ENCODE results near the gene LCORL. TPM values are rescaled to one million over a fixed set of nuclear protein-coding genes. Genes with fewer than 3 reads are reported as not detected.

The LCORL gene
- total RNA-seq, 4 donors from 2014 or later, result 6.1 to 17.5 (median 8.2) TPM

DNA sequence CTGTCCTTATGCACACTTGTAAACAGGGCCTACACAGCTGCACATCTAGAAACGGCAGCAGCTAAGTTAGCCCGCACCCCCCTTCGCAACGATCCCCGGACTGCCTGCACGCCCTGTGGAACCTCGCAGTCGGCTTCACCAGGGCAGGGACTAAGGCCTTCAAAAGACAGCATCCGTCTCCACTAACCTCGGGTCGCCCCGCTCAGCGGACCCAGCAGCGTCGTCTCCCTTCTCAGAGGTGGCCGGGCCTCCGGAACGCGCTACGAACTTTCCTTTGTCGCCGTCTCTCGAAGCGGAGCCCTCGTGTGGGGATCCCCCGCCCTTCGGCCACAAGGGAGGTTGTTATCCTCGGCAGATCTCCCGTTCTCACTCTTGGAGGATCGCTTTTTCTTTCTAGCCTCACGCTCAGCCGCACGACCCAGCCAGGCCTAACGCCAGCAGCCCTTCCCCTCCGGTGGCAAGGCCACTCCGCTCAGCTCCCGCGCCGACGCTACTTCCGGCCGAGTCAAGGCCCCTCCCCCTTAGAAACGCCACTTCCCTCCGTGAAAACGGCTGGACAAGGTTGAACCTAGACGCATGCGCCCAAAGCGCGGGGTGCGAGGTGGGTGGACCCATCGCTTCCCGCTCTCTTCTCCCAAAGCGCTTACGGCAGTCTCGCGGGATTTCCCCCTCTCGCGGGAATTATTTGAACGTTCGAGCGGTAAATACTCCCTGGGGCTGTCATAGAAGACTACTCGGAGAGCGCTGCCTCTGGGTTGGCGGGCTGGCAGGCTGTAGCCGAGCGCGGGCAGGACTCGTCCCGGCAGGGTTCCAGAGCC is 211.1 kb downstream of the LCORL start, which contains the start of the genes DCAF16 and NCAPG:
TSS of gene DCAF16 (minus strand) at position 498 of the 818 bp plus-strand sequence. CDS start 6,616 bp downstream, outside the sequence.
TSS of gene NCAPG (plus strand) at position 720 of the 818 bp plus-strand sequence. CDS start 99 bp downstream, outside the sequence.
- intact Hi-C loops (cut with DNase I), result no loop called here
- peaks cover 22 to 65% (median 31%) of the 10 kb centered on the region in 3 donors for H3K4me1 ChIP-seq
- 0 to 1% methylated on average over 2 to 41 of the region's 69 CpGs for WGBS, 2 donors

DNA sequence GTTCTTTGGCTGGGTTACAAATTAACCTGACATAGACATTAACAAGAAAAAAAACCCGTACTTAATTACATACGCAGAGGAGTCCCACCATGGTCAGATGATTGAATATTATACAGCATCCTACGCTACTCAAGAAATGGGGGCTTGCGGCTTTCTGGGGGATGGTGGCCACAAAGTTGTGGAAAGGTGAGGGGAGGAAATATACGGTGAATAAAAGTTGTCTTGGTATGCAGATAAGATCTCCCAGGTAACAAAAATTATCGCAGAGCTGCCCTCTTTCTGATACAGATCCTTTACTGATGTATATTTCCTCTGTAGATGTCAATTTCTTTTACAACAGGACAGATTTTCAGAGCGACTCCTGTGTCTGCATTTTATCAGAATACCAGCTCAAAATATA is 211.9 kb downstream of the LCORL start:
- WGBS, 2 donors, result 1% methylated on average over 7 of the region's 7 CpGs
- intact Hi-C loops (cut with DNase I), result loop anchor here (10.0 kb wide), 1 partner anchor 785 kb away; no protein-coding TSS in a partner anchor
- H3K27me3 ChIP-seq, result no peaks in the 10 kb centered on the region
- peaks cover 22 to 65% (median 31%) of the 10 kb centered on the region in 3 donors for H3K4me1 ChIP-seq
- peak overlapping the region; percentile 96 to 100 (median 96) for H3K27ac ChIP-seq
- TF ChIP-seq POLR2A (IDR thresholded peaks at IDR 0.05), result no peak
- DNase-seq, result no peak
- H3K4me3 ChIP-seq, result peak overlapping the region; percentile 62 to 96 (median 86)
- H3K36me3 ChIP-seq, result peaks cover 0 to 4% (median 0%) of the 10 kb centered on the region in 3 donors
- no peaks in the 10 kb centered on the region for H3K9me3 ChIP-seq

More for the DNA sequence above, 211.1 kb downstream of the LCORL start, which contains the start of the genes DCAF16 and NCAPG:
- Histone ChIP-seq H3K27ac (peak within 1 kb of the TSS; percentile 96 to 100 (median 96)), H3K27me3 (no peaks in the 10 kb centered on the region), H3K36me3 (no peaks in the 10 kb centered on the region), H3K4me3 (peak within 1 kb of the TSS; percentile 62 to 96 (median 86)), H3K9me3 (no peaks in the 10 kb centered on the region)
- peak in 3 of 4 donors; percentile 87 to 99 (median 98) for TF ChIP-seq POLR2A (IDR thresholded peaks at IDR 0.05)
- TF ChIP-seq, protein P1, sequence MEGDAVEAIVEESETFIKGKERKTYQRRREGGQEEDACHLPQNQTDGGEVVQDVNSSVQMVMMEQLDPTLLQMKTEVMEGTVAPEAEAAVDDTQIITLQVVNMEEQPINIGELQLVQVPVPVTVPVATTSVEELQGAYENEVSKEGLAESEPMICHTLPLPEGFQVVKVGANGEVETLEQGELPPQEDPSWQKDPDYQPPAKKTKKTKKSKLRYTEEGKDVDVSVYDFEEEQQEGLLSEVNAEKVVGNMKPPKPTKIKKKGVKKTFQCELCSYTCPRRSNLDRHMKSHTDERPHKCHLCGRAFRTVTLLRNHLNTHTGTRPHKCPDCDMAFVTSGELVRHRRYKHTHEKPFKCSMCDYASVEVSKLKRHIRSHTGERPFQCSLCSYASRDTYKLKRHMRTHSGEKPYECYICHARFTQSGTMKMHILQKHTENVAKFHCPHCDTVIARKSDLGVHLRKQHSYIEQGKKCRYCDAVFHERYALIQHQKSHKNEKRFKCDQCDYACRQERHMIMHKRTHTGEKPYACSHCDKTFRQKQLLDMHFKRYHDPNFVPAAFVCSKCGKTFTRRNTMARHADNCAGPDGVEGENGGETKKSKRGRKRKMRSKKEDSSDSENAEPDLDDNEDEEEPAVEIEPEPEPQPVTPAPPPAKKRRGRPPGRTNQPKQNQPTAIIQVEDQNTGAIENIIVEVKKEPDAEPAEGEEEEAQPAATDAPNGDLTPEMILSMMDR (IDR thresholded peaks at IDR 0.05), result peak in 1 of 6 experiments; percentile 16
- peak; percentile 90 for DNase-seq

DNA sequence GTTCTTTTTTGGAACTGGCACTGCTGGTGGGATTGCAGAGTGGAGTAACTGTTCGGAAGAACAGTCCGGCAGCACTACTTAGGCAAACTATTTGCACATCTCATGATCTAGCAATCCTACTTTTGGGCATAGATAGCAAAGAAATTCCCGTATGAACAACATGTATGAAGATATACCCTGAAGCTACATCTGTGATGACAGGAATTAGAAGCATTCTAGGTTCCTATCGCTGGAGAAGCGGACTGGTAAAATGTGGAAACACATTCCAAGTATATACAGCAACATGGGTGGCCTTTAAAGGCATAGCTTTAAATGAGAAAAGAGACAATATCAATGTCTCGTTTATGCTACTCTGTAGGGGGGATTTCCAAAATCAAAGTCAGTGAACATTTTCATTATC is 214.1 kb downstream of the LCORL start:
- TF ChIP-seq, protein P1 (IDR thresholded peaks at IDR 0.05), result no peak
- TF ChIP-seq POLR2A (IDR thresholded peaks at IDR 0.05), result no peak
- peaks cover 22 to 60% (median 31%) of the 10 kb centered on the region in 3 donors for H3K4me1 ChIP-seq
- H3K9me3 ChIP-seq, result no peaks in the 10 kb centered on the region
- peak overlapping the region in 1 of 4 donors; percentile 46 for H3K27ac ChIP-seq
- peaks cover 10 to 26% (median 15%) of the 10 kb centered on the region in 3 donors for H3K36me3 ChIP-seq
- H3K27me3 ChIP-seq, result no peaks in the 10 kb centered on the region
- no peak for DNase-seq
- intact Hi-C loops (cut with DNase I), result loop anchor here (10.0 kb wide), 1 partner anchor 787 kb away; no protein-coding TSS in a partner anchor
- WGBS, 2 donors, result 33 to 45% methylated on average over 6 of the region's 6 CpGs
- peak overlapping the region in 3 of 4 donors; percentile 10 to 82 (median 24) for H3K4me3 ChIP-seq

DNA sequence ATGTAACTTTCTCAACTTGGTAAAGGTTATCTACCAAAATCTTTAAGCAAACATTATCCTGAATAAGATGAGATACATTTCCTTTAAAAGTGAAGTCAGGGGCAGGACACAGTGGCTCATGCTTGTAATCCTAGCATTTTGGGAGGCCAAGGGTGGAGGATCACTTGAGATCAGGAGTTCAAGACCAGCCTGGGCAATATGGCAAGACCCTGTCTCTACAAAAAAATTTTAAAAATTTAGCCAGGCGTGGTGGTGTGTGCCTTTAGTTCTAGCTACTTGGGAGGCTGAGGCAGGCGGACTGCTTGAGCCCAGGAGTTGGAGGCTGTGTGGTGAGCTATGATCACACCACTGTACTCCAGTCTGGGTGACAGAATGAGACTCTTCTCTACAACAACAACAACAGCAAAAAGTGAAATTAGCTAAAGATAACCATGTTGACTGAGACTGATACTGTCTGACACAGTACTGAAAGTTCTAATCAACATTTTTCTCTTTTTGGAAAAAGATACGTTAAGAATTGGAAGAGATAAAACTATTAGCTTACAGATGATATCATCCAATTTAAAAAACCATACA is 215.9 kb downstream of the LCORL start:
- H3K9me3 ChIP-seq, result no peaks in the 10 kb centered on the region
- peaks cover 10 to 42% (median 20%) of the 10 kb centered on the region in 3 donors for H3K36me3 ChIP-seq
- no peak for DNase-seq
- H3K4me3 ChIP-seq, result no peak overlapping the region
- no peak overlapping the region for H3K27ac ChIP-seq
- 88% methylated on average over 3 of the region's 3 CpGs for WGBS, 2 donors
- TF ChIP-seq, protein P1 (IDR thresholded peaks at IDR 0.05), result no peak
- no peak for TF ChIP-seq POLR2A (IDR thresholded peaks at IDR 0.05)
- H3K4me1 ChIP-seq, result peaks cover 22 to 44% (median 27%) of the 10 kb centered on the region in 3 donors
- H3K27me3 ChIP-seq, result no peaks in the 10 kb centered on the region
- intact Hi-C loops (cut with DNase I), result loop anchor here (10.0 kb wide), 1 partner anchor 789 kb away; no protein-coding TSS in a partner anchor

DNA sequence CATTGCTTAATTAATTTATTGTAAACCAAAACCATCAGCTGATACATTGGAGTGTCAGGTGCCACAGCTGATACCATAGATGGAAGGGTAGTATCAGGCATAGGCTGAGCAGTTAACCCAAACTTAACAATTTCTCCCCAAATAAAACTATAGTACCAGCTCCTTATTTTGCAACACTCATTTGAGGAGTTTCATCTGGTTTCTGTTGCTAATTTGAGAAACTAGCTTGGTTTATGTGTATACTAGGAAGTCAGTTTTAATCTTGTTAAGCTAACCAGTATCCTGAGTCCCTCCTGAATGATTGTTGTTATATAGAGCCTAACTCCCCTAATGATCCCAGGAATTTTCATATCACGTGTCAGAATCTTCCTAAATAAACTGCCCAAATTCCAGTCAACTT is 223.7 kb downstream of the LCORL start:
- no peak for TF ChIP-seq POLR2A (IDR thresholded peaks at IDR 0.05)
- TF ChIP-seq, protein P1 (IDR thresholded peaks at IDR 0.05), result no peak
- Histone ChIP-seq H3K27ac (no peak overlapping the region), H3K4me1 (no peaks in the 10 kb centered on the region), H3K9me3 (no peaks in the 10 kb centered on the region), H3K36me3 (peaks cover 0 to 46% (median 8%) of the 10 kb centered on the region in 3 donors), H3K27me3 (no peaks in the 10 kb centered on the region), H3K4me3 (no peak overlapping the region)
- intact Hi-C loops (cut with DNase I), result no loop called here
- DNase-seq, result no peak
- 83 to 96% methylated on average over 1 of the region's 1 CpG for WGBS, 2 donors

Data from esophagus squamous epithelium (tissue), 5 donors.